K562 (cell line): ENCODE results near the gene GATC. TPM values are rescaled to one million over a fixed set of nuclear protein-coding genes. Genes with fewer than 3 reads are reported as not detected.

Experiments
- ATAC-seq: fragments of 200-7000 bp; cut with Tn5 transposase; 3 replicates; pipeline ENCODE4 v1.9.1; 2020; ENCODE audit warnings: moderate library complexity
- BruUV-seq: library from RNA; stranded (reverse); fragments of 400-500 nt; replicated peaks from 2 replicates; lab custom pipeline; 2021; lab: Mats Ljungman, UMichigan
- CTCF ChIA-PET: fragments of 300-600 bp; formaldehyde crosslinking; extraction: SDS; loops from one replicate; lab custom pipeline; 2021; ENCODE audit warnings: low intra/inter-chr PET ratio; lab: Yijun Ruan, JAX
- POLR2A ChIA-PET: fragments of 300-600, 350-650 bp; sonication (Branson Sonifier 250); formaldehyde crosslinking; extraction: SDS; loops from one replicate; lab custom pipeline; 2021; ENCODE audit warnings: antibody characterized with exemption, inconsistent platforms; lab: Yijun Ruan, JAX
- DNase-seq, 4 experiments: peaks; one replicate each; pipeline versions ENCODE4 v3.0.0 to v3.0.0-alpha.2; 2011 to 2018; ENCODE audit warnings: low spot score in 3 of 4, mixed read lengths in 3 of 4; ENCODE audit errors: extremely low read depth in 1 of 4
- FAIRE-seq: peaks from 2 replicates; lab custom pipeline; 2011; peaks lifted over from hg19 to GRCh38; lab: Jason Lieb, UNC
- H2AFZ ChIP-seq: 2 replicates; pipeline ENCODE4 v1.6.0; 2011; ENCODE audit warnings: low read depth, low read length, control low read depth, inconsistent platforms
- H3K27ac ChIP-seq: fragments of 200-600 bp; 3 replicates; pipeline ENCODE4 v1.8.0; 2011; ENCODE audit warnings: low read depth, mild to moderate bottlenecking, control low read depth, inconsistent platforms, low read length, moderate library complexity, mixed read lengths; ENCODE audit errors: extremely low read depth
- H3K27me3 ChIP-seq, 2 experiments: fragments of 300-600 bp in 1 of 2; 2 replicates in 1 of 2; 3 replicates in 1 of 2; pipeline versions ENCODE4 v1.6.0 to v1.8.0; 2011; ENCODE audit warnings: inconsistent platforms in 2 of 2, low read length in 2 of 2, mild to moderate bottlenecking in 1 of 2, mixed read lengths in 1 of 2, moderate library complexity in 1 of 2; ENCODE audit not compliant: control insufficient read depth in 2 of 2, insufficient read depth in 2 of 2
- H3K36me3 ChIP-seq: fragments of 300-600 bp; 3 replicates; pipeline ENCODE4 v1.8.0; 2011; ENCODE audit warnings: mild to moderate bottlenecking, low read length, inconsistent platforms; ENCODE audit not compliant: control insufficient read depth, insufficient read depth
- H3K4me1 ChIP-seq, 2 experiments: fragments of 200-600 bp in 1 of 2; replicated peaks in 1 of 2; 2 replicates in 1 of 2; 3 replicates in 1 of 2; pipeline versions ENCODE4 v1.5.1 to v1.8.0; 2011; ENCODE audit warnings: inconsistent platforms in 2 of 2, low read length in 2 of 2, mild to moderate bottlenecking in 1 of 2, mixed read lengths in 1 of 2, moderate library complexity in 1 of 2; ENCODE audit not compliant: control insufficient read depth in 2 of 2, insufficient read depth in 2 of 2
- H3K4me2 ChIP-seq: 2 replicates; pipeline ENCODE4 v1.6.1; 2011; ENCODE audit warnings: low read length, control low read depth, inconsistent platforms, mixed read lengths; ENCODE audit not compliant: insufficient read depth
- H3K4me3 ChIP-seq: fragments of 200-600 bp; sonication (generic), shearing (Covaris generic); 2 replicates; pipeline ENCODE4 v1.5.1; 2016; ENCODE audit warnings: control low read depth, inconsistent platforms
- H3K79me2 ChIP-seq: fragments of 200-600 bp; 3 replicates; pipeline ENCODE4 v1.8.0; 2011; ENCODE audit warnings: low read length, inconsistent platforms; ENCODE audit not compliant: control insufficient read depth, insufficient read depth
- H3K9ac ChIP-seq, 2 experiments: 2 replicates each; pipeline versions ENCODE4 v1.6.0 to v1.6.1; 2011; ENCODE audit warnings: low read depth in 2 of 2, low read length in 2 of 2, control low read depth in 1 of 2, inconsistent platforms in 1 of 2, mild to moderate bottlenecking in 1 of 2, mixed read lengths in 1 of 2; ENCODE audit not compliant: insufficient read depth in 1 of 2
- H3K9me1 ChIP-seq: one replicate; pipeline ENCODE4 v1.6.0; 2011; ENCODE audit warnings: inconsistent platforms, mild to moderate bottlenecking, low read length, moderate library complexity; ENCODE audit not compliant: control insufficient read depth, insufficient read depth
- H3K9me3 ChIP-seq: replicated peaks from 2 replicates; pipeline ENCODE4 v1.5.1; 2011; ENCODE audit warnings: low read depth, low read length, inconsistent platforms; ENCODE audit not compliant: control insufficient read depth, insufficient read depth
- H4K20me1 ChIP-seq: replicated peaks from 2 replicates; pipeline ENCODE4 v1.6.1; 2011; ENCODE audit warnings: low read length, inconsistent platforms, mixed read lengths; ENCODE audit not compliant: control insufficient read depth, insufficient read depth
- ADNP ChIP-seq: fragments of 200-800 bp; sonication (Bioruptor generic); IDR thresholded peaks from 2 replicates; pipeline ENCODE4 v1.6.1; 2016; ENCODE audit warnings: missing genetic modification characterization, missing compliant biosample characterization
- BCOR ChIP-seq: fragments of 450-650 bp; IDR thresholded peaks from 2 replicates; pipeline ENCODE4 v1.6.1; 2016
- HEY1 ChIP-seq: fragments of 250-450 bp; sonication (Bioruptor Pico); IDR thresholded peaks from 2 replicates; pipeline ENCODE4 v1.5.0; 2020; ENCODE audit warnings: mild to moderate bottlenecking, moderate library complexity, borderline replicate concordance
- HNRNPUL1 ChIP-seq: fragments of 200-400 bp; formaldehyde crosslinking; IDR thresholded peaks from 2 replicates; pipeline ENCODE4 v1.6.1; 2017; ENCODE audit warnings: low read length
- JUNB ChIP-seq: fragments of 450-650 bp; formaldehyde crosslinking; conservative IDR thresholded peaks from 2 replicates; pipeline ENCODE4 v1.4.0; 2020; ENCODE audit warnings: mild to moderate bottlenecking
- MTA1 ChIP-seq: fragments of 450-650 bp; IDR thresholded peaks from 2 replicates; pipeline ENCODE4 v1.6.1; 2017; ENCODE audit warnings: borderline replicate concordance
- NFRKB ChIP-seq: fragments of 450-650 bp; IDR thresholded peaks from 2 replicates; pipeline ENCODE4 v1.6.1; 2016; ENCODE audit warnings: low read depth
- POLR3A ChIP-seq: IDR thresholded peaks from 2 replicates; pipeline ENCODE4 v1.6.1; 2011; ENCODE audit warnings: borderline replicate concordance, mild to moderate bottlenecking, moderate library complexity; ENCODE audit not compliant: insufficient read length, insufficient read depth; ENCODE audit errors: extremely low read depth
- PRDM10 ChIP-seq: fragments of 450-650 bp; IDR thresholded peaks from 2 replicates; pipeline ENCODE4 v1.6.1; 2018; ENCODE audit not compliant: partially characterized antibody
- RFX5 ChIP-seq: IDR thresholded peaks from 2 replicates; pipeline ENCODE4 v1.6.1; 2011; ENCODE audit warnings: low read depth, mild to moderate bottlenecking, improper control_type of control experiment, low read length
- SREBF1 ChIP-seq: fragments of 150-350 bp; IDR thresholded peaks from 2 replicates; pipeline ENCODE4 v1.6.1; 2014; ENCODE audit warnings: antibody characterized with exemption, low read depth, low read length, borderline replicate concordance
- ZKSCAN1 ChIP-seq: fragments of 150-350 bp; IDR thresholded peaks from 2 replicates; pipeline ENCODE4 v1.6.1; 2016; ENCODE audit warnings: low read depth, low read length
- ZNF12 ChIP-seq: sonication (generic); formaldehyde crosslinking; IDR thresholded peaks from 2 replicates; pipeline ENCODE4 v1.4.0; 2020; ENCODE audit warnings: mild to moderate bottlenecking, missing genetic modification reagents
- ZNF253 ChIP-seq: fragments of 250-450 bp; sonication (Bioruptor Pico); conservative IDR thresholded peaks from 2 replicates; pipeline ENCODE4 v1.6.1; 2021; ENCODE audit warnings: mild to moderate bottlenecking
- ZNF311 ChIP-seq: fragments of 250-450 bp; sonication (Bioruptor Pico); IDR thresholded peaks from 2 replicates; pipeline ENCODE4 v1.4.0; 2020; ENCODE audit warnings: mild to moderate bottlenecking, moderate library complexity
- ZNF57 ChIP-seq: fragments of 450-650 bp; formaldehyde crosslinking; IDR thresholded peaks from 2 replicates; pipeline ENCODE4 v1.4.0; 2020; ENCODE audit warnings: mild to moderate bottlenecking, moderate library complexity
- WGBS: fragments of 100-300 bp; shearing (Covaris generic); methylation state at CpG from one replicate; pipeline ENCODE4 v1.1.6; 2016; ENCODE audit warnings: low coverage, mixed read lengths; ENCODE audit not compliant: insufficient coverage; ENCODE audit errors: missing lambda C conversion rate; 5-methylcytosine and 5-hydroxymethylcytosine counted together
- in situ Hi-C: fragments of 300-500 bp; cut with MboI; formaldehyde crosslinking; loops from 4 replicates; pipeline ENCODE4 v1.15.0; 2018; ENCODE audit warnings: inconsistent platforms, mixed read lengths
- intact Hi-C: fragments of 100-400 bp; cut with micrococcal nuclease; formaldehyde crosslinking; loops from 2 replicates; pipeline ENCODE4 v1.14.2; 2022
- polyA plus RNA-seq, 8 experiments: library from polyadenylated mRNA; depleted of rRNA in 4 of 8; stranded (reverse) in 5 of 8; unstranded in 3 of 8; fragments of >200 nt; fragmentation: Nextera tagmentation in 2 of 8; fragmentation: Illumina TruSeq in 1 of 8; extraction: Ambion mirVana in 2 of 8; extraction: Trizol in 1 of 8; gene quantifications; 2 replicates each; pipeline versions ENCODE4 v1.2.1 to v1.2.3, GENCODE V29; 2011 to 2014; ENCODE audit warnings: inconsistent platforms in 1 of 8, missing spikeins in 1 of 8
- total RNA-seq, 7 experiments: library from RNA; depleted of rRNA in 6 of 7; stranded (reverse); fragments of >200 nt in 6 of 7; fragmentation: Illumina TruSeq in 2 of 7; extraction: Trizol in 2 of 7; gene quantifications; 2 replicates each; pipeline versions ENCODE4 v1.2.1 to v1.2.3, GENCODE V29; 2011 to 2021; ENCODE audit warnings: low replicate concordance in 1 of 7
- TF ChIP-seq, protein P1 (sequence below): fragments of 450-650 bp; formaldehyde crosslinking; IDR thresholded peaks from 2 replicates; pipeline ENCODE4 v1.4.0; 2022; ENCODE audit warnings: mild to moderate bottlenecking, moderate library complexity

Gene GATC
- total and polyA plus RNA-seq, 9 of the 15 experiments (the other 6 are each of a cell fraction or from before 2014, with no cell fraction given), result 5.8 to 52.6 (median 28.2) TPM

GRCh38 chr12:120422892-120423456, 23.3 kb upstream of the GATC start:
- no peak overlapping the region for H2AFZ ChIP-seq
- 3% methylated on average over 3 of the region's 7 CpGs for WGBS
- H3K9ac ChIP-seq, result no peak overlapping the region
- H3K9me3 ChIP-seq, result no peaks in the 10 kb centered on the region
- ChIA-PET CTCF (no interaction called here), POLR2A (no interaction called here)
- no peak overlapping the region for H3K4me3 ChIP-seq
- no TSS peak for BruUV-seq
- no peak overlapping the region for H3K4me2 ChIP-seq
- DNase-seq (peak in 1 of 4 experiments; percentile 5), FAIRE-seq (no peak), ATAC-seq (no peak)
- H3K36me3 ChIP-seq, result no peaks in the 10 kb centered on the region
- no peaks in the 10 kb centered on the region for H3K9me1 ChIP-seq
- in situ Hi-C loops, result no loop called here
- peaks cover 21 to 40% of the 10 kb centered on the region in 2 experiments for H3K27me3 ChIP-seq
- intact Hi-C loops, result no loop called here
- no peaks in the 10 kb centered on the region for H3K4me1 ChIP-seq
- H3K79me2 ChIP-seq, result no peaks in the 10 kb centered on the region
- H4K20me1 ChIP-seq, result 0 out of 2 replicates have a peak, but pooled peaks cover 3% of the 10 kb centered on the region
- H3K27ac ChIP-seq, result no peak overlapping the region
- TF ChIP-seq PRDM10 (no peak), MTA1 (no peak), ZKSCAN1 (no peak), BCOR (peak; percentile 61; the same call in 1 of the 2 replicates), POLR3A (no peak), ZNF311 (no peak), HEY1 (CRISPR knock-in tag) (no peak), ADNP (peak; percentile 62; the same call in 1 of the 2 replicates), SREBF1 (no peak), RFX5 (no peak), ZNF57 (no peak), NFRKB (no peak), ZNF253 (CRISPR knock-in tag) (no peak), ZNF12 (no peak), HNRNPUL1 (no peak), JUNB (CRISPR knock-in tag) (no peak)
- TF ChIP-seq, protein P1, sequence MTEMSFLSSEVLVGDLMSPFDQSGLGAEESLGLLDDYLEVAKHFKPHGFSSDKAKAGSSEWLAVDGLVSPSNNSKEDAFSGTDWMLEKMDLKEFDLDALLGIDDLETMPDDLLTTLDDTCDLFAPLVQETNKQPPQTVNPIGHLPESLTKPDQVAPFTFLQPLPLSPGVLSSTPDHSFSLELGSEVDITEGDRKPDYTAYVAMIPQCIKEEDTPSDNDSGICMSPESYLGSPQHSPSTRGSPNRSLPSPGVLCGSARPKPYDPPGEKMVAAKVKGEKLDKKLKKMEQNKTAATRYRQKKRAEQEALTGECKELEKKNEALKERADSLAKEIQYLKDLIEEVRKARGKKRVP (CRISPR knock-in tag), result no peak
